ENCODE measurements around the gene ARG2. TPM values are rescaled to one million over a fixed set of nuclear protein-coding genes. Genes with fewer than 3 reads are reported as not detected.

Gene ARG2
- total RNA-seq, 1 experiment from 2014 or later: 35.2 TPM

DNA sequence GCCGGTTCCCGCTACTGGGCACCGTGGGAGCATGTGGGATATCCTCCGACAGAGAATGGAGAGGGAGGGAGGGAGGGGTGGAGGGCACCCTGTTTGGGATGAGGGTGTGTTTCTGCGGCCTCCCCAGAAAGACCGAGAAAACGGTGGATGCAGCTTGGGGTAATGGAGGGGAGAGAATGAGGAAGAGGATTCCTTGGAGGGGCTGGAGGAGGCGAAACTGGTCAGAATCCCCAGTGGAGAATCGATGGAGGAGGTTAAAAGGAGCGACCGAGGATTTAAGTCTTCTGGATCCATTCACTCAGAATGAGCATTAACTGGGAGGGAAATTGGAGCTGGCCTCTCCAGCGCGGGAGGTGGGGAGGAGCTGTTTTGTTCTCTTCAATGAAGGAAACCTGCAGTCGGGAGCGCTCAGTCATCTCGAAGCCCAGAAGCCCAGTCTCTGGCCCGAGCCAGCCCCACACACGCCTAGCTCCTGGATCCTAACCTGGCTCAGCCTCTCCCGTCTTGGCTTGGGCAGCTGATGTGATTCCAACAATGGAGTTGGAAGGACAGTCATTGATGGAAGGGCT lies 581 bp downstream of the ARG2 start:
- DNase-seq: peak; percentile 58

More for the DNA sequence above, 581 bp downstream of the ARG2 start:
- peak overlapping the region; percentile 92 to 94 for H3K4me3 Mint-ChIP-seq
- Histone ChIP-seq H3K27ac (ENCODE audit: insufficient read length, low read depth, low read length) (no peak overlapping the region), H4K5ac (ENCODE audit: insufficient read length, low read depth, low read length) (no peak overlapping the region), H3K56ac (ENCODE audit: insufficient read length, low read depth, low read length) (no peak overlapping the region), H4K91ac (ENCODE audit: insufficient read length, low read depth, low read length) (no peak overlapping the region), H3K79me2 (ENCODE audit: insufficient read depth, low read length) (no peaks in the 10 kb centered on the region), H4K8ac (replicated peaks; ENCODE audit: insufficient read length, low read depth, low read length) (no peak overlapping the region), H4K20me1 (ENCODE audit: control insufficient read depth, insufficient read depth, insufficient read length) (no peaks in the 10 kb centered on the region), H2BK15ac (ENCODE audit: low read depth, low read length) (no peak overlapping the region), H3K23ac (ENCODE audit: insufficient read length, low read depth, low read length) (no peak overlapping the region), H2AK5ac (ENCODE audit: insufficient read length, low read length) (no peak overlapping the region), H3K79me1 (ENCODE audit: insufficient read depth, low read depth, low read length, poor library complexity, severe bottlenecking) (no peaks in the 10 kb centered on the region), H3T11ph (ENCODE audit: low read length) (no peak overlapping the region), H3K23me2 (ENCODE audit: insufficient read length, low read depth, low read length, poor library complexity, severe bottlenecking) (peaks cover 5% of the 10 kb centered on the region), H2BK120ac (ENCODE audit: low read depth, low read length, poor library complexity, severe bottlenecking) (no peak overlapping the region), H2BK20ac (ENCODE audit: low read depth, low read length, poor library complexity, severe bottlenecking) (no peak overlapping the region), H3K4ac (ENCODE audit: low read depth, low read length) (no peak overlapping the region), H3K14ac (ENCODE audit: insufficient read depth, low read length) (peak overlapping the region; percentile 80; the same call in 1 of the 2 replicates), H3K4me2 (ENCODE audit: insufficient read depth, insufficient read length, low read length) (peak overlapping the region; percentile 61), H3K18ac (ENCODE audit: insufficient read length, low read depth, low read length) (peak overlapping the region; percentile 24), H2BK12ac (ENCODE audit: insufficient read length, low read depth, low read length) (no peak overlapping the region), H2AFZ (ENCODE audit: low read length) (no peak overlapping the region), H2BK5ac (ENCODE audit: insufficient read length, low read length) (no peak overlapping the region), H3K9me3 (ENCODE audit: control insufficient read depth, low read depth, low read length) (no peaks in the 10 kb centered on the region), H3K9ac (ENCODE audit: extremely low read depth, insufficient read length, low read length) (peak overlapping the region; percentile 71), H3K4me1 (ENCODE audit: insufficient read depth, low read length) (no peaks in the 10 kb centered on the region; the same call in 1 of the 2 replicates), H3K27me3 (ENCODE audit: insufficient read depth, low read length) (no peaks in the 10 kb centered on the region; the same call in 1 of the 2 replicates)
- peak overlapping the region; percentile 10 to 98 (median 61); a peak in 4 of 7 replicates for H3K27ac Mint-ChIP-seq
- TF ChIP-seq, protein P1, sequence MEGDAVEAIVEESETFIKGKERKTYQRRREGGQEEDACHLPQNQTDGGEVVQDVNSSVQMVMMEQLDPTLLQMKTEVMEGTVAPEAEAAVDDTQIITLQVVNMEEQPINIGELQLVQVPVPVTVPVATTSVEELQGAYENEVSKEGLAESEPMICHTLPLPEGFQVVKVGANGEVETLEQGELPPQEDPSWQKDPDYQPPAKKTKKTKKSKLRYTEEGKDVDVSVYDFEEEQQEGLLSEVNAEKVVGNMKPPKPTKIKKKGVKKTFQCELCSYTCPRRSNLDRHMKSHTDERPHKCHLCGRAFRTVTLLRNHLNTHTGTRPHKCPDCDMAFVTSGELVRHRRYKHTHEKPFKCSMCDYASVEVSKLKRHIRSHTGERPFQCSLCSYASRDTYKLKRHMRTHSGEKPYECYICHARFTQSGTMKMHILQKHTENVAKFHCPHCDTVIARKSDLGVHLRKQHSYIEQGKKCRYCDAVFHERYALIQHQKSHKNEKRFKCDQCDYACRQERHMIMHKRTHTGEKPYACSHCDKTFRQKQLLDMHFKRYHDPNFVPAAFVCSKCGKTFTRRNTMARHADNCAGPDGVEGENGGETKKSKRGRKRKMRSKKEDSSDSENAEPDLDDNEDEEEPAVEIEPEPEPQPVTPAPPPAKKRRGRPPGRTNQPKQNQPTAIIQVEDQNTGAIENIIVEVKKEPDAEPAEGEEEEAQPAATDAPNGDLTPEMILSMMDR (conservative IDR thresholded peaks at IDR 0.05): no peak
- H3K4me1 Mint-ChIP-seq: peaks cover 23 to 30% of the 10 kb centered on the region in 2 experiments
- WGBS (ENCODE audit: extremely low coverage, insufficient read length, low lambda C conversion rate): no CpG with 5 or more reads among the region's 19 CpGs
- H3K9me3 Mint-ChIP-seq: no peaks in the 10 kb centered on the region; a peak in 2 of 5 replicates
- peaks cover 22 to 26% (median 23%) of the 10 kb centered on the region in 3 experiments for H3K36me3 Mint-ChIP-seq (ENCODE audit: insufficient read depth in 1 of 3, low read depth in 3 of 3)
- peaks cover 37% of the 10 kb centered on the region for H3K27me3 Mint-ChIP-seq (ENCODE audit: low read depth)
